DLD1 (cell line): Measurements from ENCODE around the gene CRYAA.
"Not testable (repeated sequence)": the region's sequence is repeated elsewhere in the genome, so short reads cannot be mapped to it uniquely, and the experiment has no call there.

Experiments used
- in situ Hi-C: cut with HindIII; loops from 2 replicates; pipeline ENCODE4 v1.10.0; 2017; ENCODE audit warnings: low sequenced_read_pairs

Gene CRYAA

GRCh38 chr21:43168708-43169107, at the start of gene CRYAA:
Gene CRYAA (plus strand): TSS chr21:43169008. CDS start chr21:43169100, 92 bp downstream.
- in situ Hi-C loops = not testable (repeated sequence)

- in situ Hi-C loops = not testable (repeated sequence)
Observed at GRCh38 chr21:43130094-43130493, 38.7 kb upstream of the CRYAA start.

GRCh38 chr21:43134520-43134919, 34.3 kb upstream of the CRYAA start:
- in situ Hi-C loops = not testable (repeated sequence)

- in situ Hi-C loops = not testable (repeated sequence)
Observed at GRCh38 chr21:43138944-43139343, 29.9 kb upstream of the CRYAA start.

- in situ Hi-C loops = not testable (repeated sequence)
Observed at GRCh38 chr21:43141407-43141806, 27.4 kb upstream of the CRYAA start.

- in situ Hi-C loops = not testable (repeated sequence)
Observed at GRCh38 chr21:43146637-43147036, 22.2 kb upstream of the CRYAA start.

GRCh38 chr21:43147999-43148398, 20.8 kb upstream of the CRYAA start:
- in situ Hi-C loops = not testable (repeated sequence)

- in situ Hi-C loops = not testable (repeated sequence)
Observed at GRCh38 chr21:43149344-43149743, 19.5 kb upstream of the CRYAA start.

- in situ Hi-C loops = not testable (repeated sequence)
Observed at GRCh38 chr21:43153601-43154000, 15.2 kb upstream of the CRYAA start.

- in situ Hi-C loops = not testable (repeated sequence)
Observed at GRCh38 chr21:43159279-43160175, 9.3 kb upstream of the CRYAA start.

- in situ Hi-C loops = not testable (repeated sequence)
Observed at GRCh38 chr21:43161826-43162707, 6.7 kb upstream of the CRYAA start.

- in situ Hi-C loops = not testable (repeated sequence)
Observed at GRCh38 chr21:43162708-43163205, 6.1 kb upstream of the CRYAA start.

- in situ Hi-C loops = not testable (repeated sequence)
Observed at GRCh38 chr21:43164823-43165222, 4.0 kb upstream of the CRYAA start.

GRCh38 chr21:43165734-43166133, 3.1 kb upstream of the CRYAA start:
- in situ Hi-C loops = not testable (repeated sequence)

GRCh38 chr21:43169230-43169886, 550 bp downstream of the CRYAA start:
- in situ Hi-C loops = not testable (repeated sequence)

- in situ Hi-C loops = not testable (repeated sequence)
Observed at GRCh38 chr21:43169891-43170290, 1.1 kb downstream of the CRYAA start.

GRCh38 chr21:43172812-43173211, 4.0 kb downstream of the CRYAA start:
- in situ Hi-C loops = not testable (repeated sequence)

- in situ Hi-C loops = not testable (repeated sequence)
Observed at GRCh38 chr21:43173438-43173837, 4.6 kb downstream of the CRYAA start.

- in situ Hi-C loops = not testable (repeated sequence)
Observed at GRCh38 chr21:43173930-43174329, 5.1 kb downstream of the CRYAA start.

- in situ Hi-C loops = not testable (repeated sequence)
Observed at GRCh38 chr21:43174998-43175397, 6.2 kb downstream of the CRYAA start.

GRCh38 chr21:43176621-43177020, 7.8 kb downstream of the CRYAA start:
- in situ Hi-C loops = not testable (repeated sequence)
